ENCODE results near the gene SERPINA3.
"Not testable (repeated sequence)": the region's sequence is repeated elsewhere in the genome, so short reads cannot be mapped to it uniquely, and the experiment has no call there.

SERPINA3 gene

DNA sequence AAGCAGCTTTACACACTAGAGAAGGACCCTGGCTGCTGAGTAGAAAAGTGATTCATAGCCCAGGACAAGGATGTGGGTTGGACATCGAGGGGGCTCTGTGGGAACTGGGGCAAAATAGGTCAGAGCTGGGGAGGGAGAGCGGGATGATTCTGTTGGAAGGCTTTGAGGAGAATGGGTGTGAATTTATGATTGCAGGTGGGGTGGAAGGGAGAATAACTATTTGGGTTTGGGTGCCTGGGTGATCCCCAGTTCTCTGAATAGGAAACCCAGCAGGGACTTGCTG is 13.1 kb downstream of the SERPINA3 start:
- no peak for TF ChIP-seq ZNF274 (IDR thresholded peaks at IDR 0.05; ENCODE audit: low read depth, low read length)
- H3K4me3 ChIP-seq (ENCODE audit: low read length), result no peak overlapping the region

DNA sequence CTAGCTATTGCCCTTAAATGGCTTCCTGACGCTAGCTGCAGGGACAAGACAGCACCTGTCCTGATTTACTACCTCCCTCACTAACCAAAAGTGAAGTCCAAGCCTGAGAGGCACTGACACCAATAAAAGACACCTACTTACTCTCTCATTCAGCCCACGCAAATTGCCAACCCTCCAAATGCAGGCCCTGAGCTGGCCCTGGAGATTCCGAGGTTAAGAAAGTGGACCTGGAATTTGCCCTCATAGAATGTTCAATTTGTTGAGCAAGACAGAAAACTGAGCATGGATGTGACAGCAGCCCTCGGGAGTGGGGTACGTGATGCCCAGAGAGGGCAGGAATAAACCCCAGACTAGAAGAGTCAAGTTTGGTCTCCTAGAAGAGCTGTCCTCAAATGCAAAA is 16.4 kb downstream of the SERPINA3 start:
- no peak overlapping the region for H3K4me3 ChIP-seq (ENCODE audit: low read length)
- TF ChIP-seq ZNF274 (IDR thresholded peaks at IDR 0.05; ENCODE audit: low read depth, low read length), result no peak

DNA sequence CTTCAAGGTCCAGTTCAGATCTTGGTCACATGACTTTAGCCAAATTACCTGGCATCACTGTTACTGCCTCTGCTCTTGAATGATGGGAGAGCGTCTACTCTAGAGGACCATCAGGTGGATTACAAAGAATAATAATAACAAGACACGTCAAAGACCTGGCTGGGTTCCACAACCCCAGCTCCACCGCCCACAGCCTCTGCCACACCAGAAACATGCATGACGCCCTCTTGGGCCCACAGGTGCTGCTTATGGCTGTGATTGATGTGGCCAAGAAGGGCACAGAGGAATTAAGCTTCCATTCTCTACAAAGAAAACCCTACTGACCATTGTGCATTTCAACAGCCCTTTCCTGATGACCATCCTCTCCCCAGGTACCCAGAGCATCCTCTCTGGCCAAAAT is 18.2 kb downstream of the SERPINA3 start:
- TF ChIP-seq ZNF274 (IDR thresholded peaks at IDR 0.05; ENCODE audit: low read depth, low read length), result no peak
- no peak overlapping the region for H3K4me3 ChIP-seq (ENCODE audit: low read length)

DNA sequence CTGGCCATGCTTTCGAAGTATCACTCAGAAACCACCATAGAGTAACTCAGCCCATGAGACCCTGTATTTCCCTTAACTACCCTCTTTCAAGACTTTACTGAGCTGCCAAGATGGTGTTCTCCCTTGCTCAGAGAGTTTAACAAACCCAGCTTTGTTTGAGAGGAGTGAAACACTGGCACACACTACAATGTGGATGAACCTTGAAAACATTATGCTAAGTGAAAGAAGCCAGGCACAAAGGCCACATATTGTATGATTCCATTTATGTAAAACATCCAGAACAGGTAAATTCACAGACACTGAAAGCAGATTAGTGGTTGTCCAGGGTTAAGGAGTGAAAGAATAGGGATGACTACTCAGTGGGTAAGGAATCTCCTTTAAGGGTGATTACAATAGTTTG is 18.9 kb downstream of the SERPINA3 start:
- H3K4me3 ChIP-seq (ENCODE audit: low read length), result no peak overlapping the region
- TF ChIP-seq ZNF274 (IDR thresholded peaks at IDR 0.05; ENCODE audit: low read depth, low read length), result no peak

DNA sequence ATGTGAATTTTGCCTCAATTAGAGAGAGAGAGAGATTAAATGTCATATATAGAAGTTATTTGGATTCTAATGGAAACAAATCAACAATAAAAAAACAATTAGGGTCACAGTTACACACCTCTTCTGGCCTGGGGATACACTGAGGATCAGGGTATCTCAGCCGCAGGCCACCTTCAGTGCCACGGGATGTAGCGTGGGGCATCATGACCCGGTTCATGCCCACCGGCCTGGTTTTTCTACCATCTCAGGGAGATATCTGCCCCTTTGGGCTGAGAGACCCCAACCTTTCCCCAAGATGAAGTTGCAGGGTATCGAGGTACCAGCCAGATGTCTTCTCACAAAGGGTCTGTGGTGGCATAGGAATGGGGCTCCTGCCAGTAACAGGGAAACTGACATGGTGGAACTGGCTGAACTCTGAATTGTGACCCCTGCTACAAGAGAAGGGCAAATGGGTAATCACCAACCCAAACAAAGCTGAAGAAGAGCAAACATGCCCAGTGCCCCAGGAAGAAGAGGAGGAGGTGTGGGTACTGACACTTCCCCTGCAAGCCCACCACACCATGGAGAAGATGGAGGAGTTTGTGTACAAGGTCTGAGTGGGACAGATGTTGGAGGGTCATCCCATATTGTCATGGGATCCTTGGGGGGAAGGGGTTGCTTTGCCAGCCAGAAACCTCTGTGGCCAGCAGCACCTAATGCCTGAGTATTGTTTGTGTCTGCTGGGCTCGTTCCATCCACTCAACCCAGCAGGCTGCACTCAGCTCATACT is 19.5 kb downstream of the SERPINA3 start:
- no peak for TF ChIP-seq ZNF274 (IDR thresholded peaks at IDR 0.05; ENCODE audit: low read depth, low read length)
- no peak overlapping the region for H3K4me3 ChIP-seq (ENCODE audit: low read length)

DNA sequence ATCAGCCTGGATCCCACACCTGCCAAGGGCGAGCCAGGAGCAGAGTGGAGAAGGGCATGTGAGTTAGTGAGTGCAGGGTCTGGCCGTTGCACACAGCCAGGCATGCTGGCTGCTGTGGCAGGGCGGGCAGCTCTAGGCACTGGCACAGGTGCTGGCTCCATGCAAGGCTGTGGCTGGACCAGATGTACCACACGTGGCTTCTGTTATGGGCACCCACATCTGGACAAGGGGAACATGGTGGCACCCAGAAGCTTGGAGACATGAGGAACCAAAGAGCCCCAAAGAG is 20.1 kb downstream of the SERPINA3 start:
- no peak for TF ChIP-seq ZNF274 (IDR thresholded peaks at IDR 0.05; ENCODE audit: low read depth, low read length)

DNA sequence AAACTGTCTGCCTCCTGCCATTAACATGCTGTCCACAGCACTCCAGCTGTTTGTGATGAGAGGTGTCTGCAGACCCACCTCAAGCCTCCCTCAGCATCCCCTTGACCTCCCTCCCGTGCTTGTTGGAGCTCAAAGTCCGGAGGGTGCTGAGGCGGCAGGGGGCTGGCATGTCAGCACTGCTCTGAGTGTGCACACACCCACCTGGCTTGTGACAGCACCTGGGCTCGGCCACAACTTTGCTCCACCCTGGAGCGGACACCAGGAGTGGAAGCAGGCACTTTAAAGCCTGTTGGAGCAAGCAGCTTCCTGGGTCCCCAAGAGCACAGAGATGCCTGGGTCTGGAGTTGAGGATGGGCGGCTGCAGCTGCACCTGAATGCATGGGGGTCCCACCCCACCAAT is 20.9 kb downstream of the SERPINA3 start:
- no peak overlapping the region for H3K4me3 ChIP-seq (ENCODE audit: low read length)
- no peak for TF ChIP-seq ZNF274 (IDR thresholded peaks at IDR 0.05; ENCODE audit: low read depth, low read length)

More for the DNA sequence above, 20.1 kb downstream of the SERPINA3 start:
- no peak overlapping the region for H3K4me3 ChIP-seq (ENCODE audit: low read length)

DNA sequence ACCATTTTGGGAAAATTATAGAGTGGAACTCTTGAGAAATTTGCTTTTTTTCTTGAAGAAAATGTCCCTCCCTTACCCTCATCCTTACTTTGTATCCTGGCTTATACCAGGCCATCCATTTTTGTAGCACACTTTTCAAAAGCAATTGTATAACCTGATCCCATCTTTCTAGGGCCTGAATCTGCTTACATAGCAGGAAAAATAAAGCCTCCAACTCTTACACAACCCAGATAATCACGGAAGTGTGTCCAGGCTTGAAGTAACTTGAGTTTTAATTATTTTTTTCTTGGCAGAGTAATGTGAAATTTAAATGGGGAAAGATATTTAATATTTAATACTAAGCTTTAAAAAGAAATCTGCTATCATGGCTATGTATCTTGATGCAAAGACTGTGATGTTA is 23.0 kb downstream of the SERPINA3 start:
- no peak for TF ChIP-seq ZNF274 (IDR thresholded peaks at IDR 0.05; ENCODE audit: low read depth, low read length)
- no peak overlapping the region for H3K4me3 ChIP-seq (ENCODE audit: low read length)

DNA sequence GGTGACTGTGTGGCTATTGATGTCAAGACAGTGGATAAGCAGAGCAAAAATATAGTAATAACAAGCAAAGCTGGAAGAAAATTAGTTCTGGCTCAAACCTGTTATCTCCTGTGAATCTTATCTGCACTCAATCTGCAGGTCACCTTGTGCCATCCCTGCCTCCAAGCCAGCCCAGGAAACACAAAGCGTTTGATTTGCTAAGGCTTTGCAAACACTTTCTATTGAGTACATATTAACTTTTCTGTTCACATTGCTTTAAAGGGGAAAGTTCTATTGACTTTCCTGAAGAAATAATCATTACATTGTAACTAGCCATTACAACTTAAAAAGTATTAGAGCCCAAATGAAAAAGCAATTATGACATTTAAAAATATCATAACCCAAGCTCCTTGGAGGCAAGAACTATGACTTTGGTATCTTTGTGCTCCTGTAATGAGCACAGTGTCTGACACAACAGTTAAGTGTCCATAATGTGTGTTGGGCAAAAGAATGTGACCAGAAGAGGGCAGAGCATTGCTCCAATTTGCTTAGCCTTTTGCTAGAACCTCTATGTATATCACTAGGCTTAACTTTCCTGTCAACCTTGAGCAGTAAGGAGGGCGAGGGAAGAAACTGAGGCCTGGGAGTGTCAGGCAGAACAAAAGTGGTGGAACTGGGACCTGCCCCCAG is 24.7 kb downstream of the SERPINA3 start:
- no peak for TF ChIP-seq ZNF274 (IDR thresholded peaks at IDR 0.05; ENCODE audit: low read depth, low read length)
- H3K4me3 ChIP-seq (ENCODE audit: low read length), result no peak overlapping the region

DNA sequence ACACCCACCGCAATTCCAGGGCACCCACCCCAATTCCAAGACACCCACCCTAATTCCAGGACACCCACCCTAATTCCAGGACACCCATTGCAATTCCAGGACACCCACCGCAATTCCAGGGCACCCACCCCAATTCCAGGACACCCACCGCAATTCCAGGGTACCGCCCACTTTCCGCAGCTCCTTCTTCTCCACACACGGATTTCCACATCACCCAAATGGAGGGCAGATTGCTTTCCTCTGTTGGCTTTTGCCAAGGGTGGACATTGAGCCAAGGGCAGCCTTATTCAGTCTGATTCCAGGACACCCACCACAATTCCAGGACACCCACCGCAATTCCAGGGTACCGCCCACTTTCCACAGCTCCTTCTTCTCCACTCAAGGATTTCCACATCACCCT is 25.6 kb downstream of the SERPINA3 start:
- H3K4me3 ChIP-seq (ENCODE audit: low read length), result not testable (repeated sequence)

DNA sequence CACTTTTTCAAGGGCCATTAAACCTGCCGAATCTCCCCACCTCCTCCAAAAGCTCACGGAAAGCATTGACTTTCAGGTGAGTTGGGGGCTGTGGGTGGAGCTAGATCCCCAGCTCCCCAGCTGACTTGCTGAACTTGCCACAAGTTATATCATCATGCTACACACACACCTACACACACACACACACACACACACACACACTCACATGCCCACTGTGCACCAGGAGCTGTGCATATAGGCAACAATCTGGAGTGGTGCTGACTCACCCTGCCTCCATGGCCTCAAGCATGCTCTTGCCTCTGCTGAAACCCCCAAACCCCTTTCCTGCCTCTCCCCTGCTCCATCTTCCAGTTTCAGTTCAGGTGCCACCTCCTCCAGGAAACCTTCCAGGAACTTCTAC is 26.1 kb downstream of the SERPINA3 start:
- no peak overlapping the region for H3K4me3 ChIP-seq (ENCODE audit: low read length)
- TF ChIP-seq ZNF274 (IDR thresholded peaks at IDR 0.05; ENCODE audit: low read depth, low read length), result no peak

DNA sequence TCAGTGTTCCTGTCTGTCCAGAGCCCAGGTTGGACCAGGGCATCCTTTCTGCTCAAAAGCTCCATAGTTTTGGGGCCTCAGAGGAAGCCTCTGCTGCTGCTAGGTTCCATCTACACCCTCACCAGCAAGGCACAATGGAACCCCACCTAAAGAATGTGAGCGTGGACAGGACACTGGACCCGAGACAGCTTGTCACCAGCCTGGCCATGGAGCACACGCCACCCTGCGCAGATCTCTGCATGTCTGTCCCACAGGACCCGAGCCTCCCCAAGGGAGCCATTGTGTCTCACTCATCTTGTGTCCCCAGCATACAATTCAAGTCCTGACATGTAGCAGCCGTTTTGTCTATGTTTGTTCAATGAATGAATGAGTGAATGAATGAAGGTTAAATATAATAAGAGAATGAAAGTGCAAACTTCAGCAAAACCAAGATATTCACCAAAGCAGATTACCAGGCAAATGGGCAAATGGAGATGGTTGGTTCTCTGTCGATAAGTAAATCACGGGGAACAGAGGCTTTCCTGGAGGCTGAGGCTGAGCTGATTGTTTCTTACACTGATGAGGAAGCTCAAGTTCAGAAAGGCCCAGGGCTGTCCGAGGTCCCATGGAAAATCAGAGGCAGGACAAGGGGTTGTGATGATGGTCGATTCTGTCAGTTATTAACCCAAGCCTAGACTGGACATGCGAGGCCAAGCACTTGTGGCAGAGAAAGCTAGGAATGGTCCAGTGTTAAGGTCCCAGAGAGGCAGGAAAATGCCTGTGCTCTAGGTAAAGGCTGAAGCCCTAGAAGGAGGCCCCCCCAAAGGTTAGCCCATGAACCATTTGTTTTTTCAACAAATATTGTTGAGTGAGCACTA is 27.0 kb downstream of the SERPINA3 start:
- no peak for TF ChIP-seq ZNF274 (IDR thresholded peaks at IDR 0.05; ENCODE audit: low read depth, low read length)

DNA sequence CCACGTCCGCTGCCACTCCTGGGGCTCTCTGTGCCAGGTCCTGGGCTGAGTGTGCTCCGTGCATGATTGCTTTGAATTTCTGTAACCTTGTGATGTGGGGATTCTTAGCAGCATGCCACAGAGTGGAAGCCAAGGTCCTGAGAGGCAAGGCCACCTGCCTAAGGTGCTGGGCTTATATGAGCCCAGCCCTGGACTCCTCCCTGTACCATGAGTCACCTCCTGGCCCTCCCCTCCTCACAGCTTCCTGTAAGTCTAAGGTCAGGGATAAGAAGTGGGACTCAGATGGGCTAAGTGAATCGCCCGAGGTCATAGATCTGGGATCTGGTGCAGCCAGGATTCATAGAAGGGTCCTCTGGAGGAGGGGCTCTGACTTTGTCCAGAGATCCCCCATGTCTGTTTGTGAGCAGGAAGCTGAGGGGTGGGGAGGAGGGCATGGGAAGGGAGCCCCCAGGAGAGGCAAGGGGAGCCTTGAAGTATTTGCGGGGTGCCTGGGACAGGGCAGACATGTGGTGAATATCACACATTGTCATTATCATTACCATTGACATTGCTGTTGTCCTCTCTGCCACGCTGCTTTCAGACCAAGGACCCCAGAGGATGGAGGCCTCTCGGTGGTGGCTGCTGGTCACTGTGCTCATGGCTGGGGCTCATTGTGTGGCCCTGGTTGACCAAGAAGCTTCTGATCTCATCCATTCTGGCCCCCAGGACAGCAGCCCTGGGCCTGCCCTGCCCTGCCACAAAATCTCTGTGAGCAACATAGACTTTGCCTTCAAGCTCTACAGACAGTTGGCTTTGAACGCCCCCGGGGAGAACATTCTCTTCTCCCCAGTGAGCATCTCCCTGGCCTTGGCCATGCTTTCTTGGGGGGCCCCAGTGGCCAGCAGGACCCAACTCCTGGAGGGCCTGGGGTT is 28.8 kb downstream of the SERPINA3 start:
- no peak overlapping the region for H3K4me3 ChIP-seq (ENCODE audit: low read length)
- TF ChIP-seq ZNF274 (IDR thresholded peaks at IDR 0.05; ENCODE audit: low read depth, low read length), result no peak

More for the DNA sequence above, 27.0 kb downstream of the SERPINA3 start:
- H3K4me3 ChIP-seq (ENCODE audit: low read length), result no peak overlapping the region

DNA sequence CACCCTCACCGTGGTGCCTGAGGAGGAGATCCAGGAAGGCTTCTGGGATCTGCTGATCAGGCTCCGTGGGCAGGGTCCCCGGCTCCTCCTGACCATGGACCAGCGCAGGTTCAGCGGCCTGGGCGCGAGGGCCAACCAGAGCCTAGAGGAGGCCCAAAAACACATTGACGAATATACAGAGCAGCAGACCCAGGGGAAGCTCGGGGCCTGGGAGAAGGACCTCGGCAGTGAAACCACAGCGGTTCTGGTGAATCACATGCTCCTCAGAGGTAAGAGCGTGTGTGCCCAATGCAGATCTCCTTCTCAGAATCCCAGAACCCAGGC is 29.4 kb downstream of the SERPINA3 start:
- no peak for TF ChIP-seq ZNF274 (IDR thresholded peaks at IDR 0.05; ENCODE audit: low read depth, low read length)
- no peak overlapping the region for H3K4me3 ChIP-seq (ENCODE audit: low read length)

Measured in GM08714 (cell line).